ENCODE results near the gene ALKBH6.

The ALKBH6 gene

GRCh38 chr19:36054733-36055686 is 41.0 kb upstream of the ALKBH6 start, which contains the start of gene WDR62:
Gene WDR62, plus strand, starts transcription at chr19:36054897. Its CDS starts 75 bp downstream, at chr19:36054972.
- POLR2A ChIA-PET (ENCODE audit: low non-redundant PET): interaction anchor here (0.8 kb wide), 1 partner anchor 47 kb away, joined by 3 read pairs; the partner anchor contains the start of gene SYNE4
- H3K27ac ChIP-seq: peak within 1 kb of the TSS; percentile 99
- TF ChIP-seq CTCF (conservative IDR thresholded peaks at IDR 0.05; ENCODE audit: low read depth): 0 out of 2 replicates have a peak, but pooled peaks have one; percentile 2
- CTCF ChIA-PET: no interaction called here
- DNase-seq (ENCODE audit: low spot score): peak; percentile 99

GRCh38 chr19:36054119-36054732 is 40.2 kb upstream of the ALKBH6 start, which contains the start of gene THAP8:
Gene THAP8, minus strand, starts transcription at chr19:36054285. Its CDS starts 68 bp downstream, at chr19:36054217.
- peak within 1 kb of the TSS; percentile 99 for H3K27ac ChIP-seq
- CTCF ChIA-PET: no interaction called here
- peak; percentile 37 for TF ChIP-seq CTCF (conservative IDR thresholded peaks at IDR 0.05; ENCODE audit: low read depth)
- POLR2A ChIA-PET (ENCODE audit: low non-redundant PET): interaction anchor here (0.5 to 0.8 kb wide), 3 partner anchors 46 to 735 kb away, joined by 3 to 5 read pairs (median 3); partner anchors contain the start of gene SYNE4
- DNase-seq (ENCODE audit: low spot score): peak; percentile 99

GRCh38 chr19:36051637-36052036 is 37.6 kb upstream of the ALKBH6 start:
- no peak for DNase-seq (ENCODE audit: low spot score)
- peak overlapping the region; percentile 28; the same call in 1 of the 2 replicates for H3K27ac ChIP-seq
- no peak for TF ChIP-seq CTCF (conservative IDR thresholded peaks at IDR 0.05; ENCODE audit: low read depth)
- POLR2A ChIA-PET (ENCODE audit: low non-redundant PET): no interaction called here
- CTCF ChIA-PET: no interaction called here

GRCh38 chr19:36051236-36051635 is 37.2 kb upstream of the ALKBH6 start:
- TF ChIP-seq CTCF (conservative IDR thresholded peaks at IDR 0.05; ENCODE audit: low read depth): no peak
- POLR2A ChIA-PET (ENCODE audit: low non-redundant PET): no interaction called here
- H3K27ac ChIP-seq: peak overlapping the region; percentile 28; the same call in 1 of the 2 replicates
- CTCF ChIA-PET: no interaction called here
- no peak for DNase-seq (ENCODE audit: low spot score)

- no peak for TF ChIP-seq CTCF (conservative IDR thresholded peaks at IDR 0.05; ENCODE audit: low read depth)
- ChIA-PET CTCF (no interaction called here), POLR2A (ENCODE audit: low non-redundant PET) (interaction anchor here (0.7 kb wide), 1 partner anchor 809 kb away, joined by 10 read pairs; no protein-coding TSS in a partner anchor)
- DNase-seq (ENCODE audit: low spot score): peak; percentile 48
- peak overlapping the region; percentile 82 for H3K27ac ChIP-seq
These were observed 35.2 kb upstream of the ALKBH6 start for GRCh38 chr19:36049080-36049698.

- POLR2A ChIA-PET (ENCODE audit: low non-redundant PET): no interaction called here
- no peak for DNase-seq (ENCODE audit: low spot score)
- no peak for TF ChIP-seq CTCF (conservative IDR thresholded peaks at IDR 0.05; ENCODE audit: low read depth)
- CTCF ChIA-PET: no interaction called here
- no peak overlapping the region for H3K27ac ChIP-seq
These were observed 33.8 kb upstream of the ALKBH6 start for GRCh38 chr19:36047835-36048234.

Data from RWPE1 (cell line).